NCI-H146 treated with DMSO at 0.1 percent for 48 hours (cell line): ENCODE measurements around the gene CEP85L.

Experiments
- DNase-seq: peaks from one replicate; lab custom pipeline; 2025; ENCODE audit not compliant: unreplicated experiment; lab: John Stamatoyannopoulos, UW

CEP85L gene

DNA sequence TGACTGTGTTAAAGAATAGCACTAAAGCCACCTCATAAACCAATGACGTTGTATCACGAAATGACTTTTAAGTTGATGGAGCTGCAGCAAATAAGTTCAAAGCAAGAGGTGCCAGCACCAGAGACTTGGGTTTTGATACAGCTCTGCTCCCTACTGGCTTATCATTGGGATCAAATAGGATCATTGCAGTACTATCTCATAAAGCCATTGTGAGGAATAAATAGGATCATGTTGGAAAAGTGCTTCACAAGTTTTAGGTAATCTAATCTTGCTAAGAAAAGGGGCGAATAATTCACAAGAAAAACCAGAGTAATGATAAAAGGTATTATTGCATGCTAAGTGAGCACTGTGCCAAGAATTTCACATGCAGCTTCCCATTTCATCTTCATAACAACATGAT, 10.4 kb upstream of the CEP85L start:
- DNase-seq: no peak

DNA sequence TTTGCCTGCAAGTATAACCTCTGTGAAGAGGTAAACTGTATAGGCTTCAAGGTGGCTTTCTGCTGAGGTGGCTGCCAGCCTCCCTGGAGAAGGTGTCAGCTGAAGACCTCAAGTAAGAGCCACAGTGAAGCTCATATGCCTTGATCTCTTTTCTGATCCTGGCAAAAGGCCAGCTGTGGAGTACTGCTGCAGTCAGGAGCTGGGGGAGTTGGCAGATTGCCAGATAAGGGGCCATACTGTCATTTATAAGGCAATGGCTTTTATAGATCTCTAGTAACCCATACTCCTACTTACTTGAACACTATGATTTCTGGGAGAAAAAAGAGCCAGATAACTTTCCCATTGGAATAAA, 8.8 kb upstream of the CEP85L start:
- DNase-seq: peak; percentile 42

GRCh38 chr6:118659513-118660217, 8.3 kb upstream of the CEP85L start:
- DNase-seq: no peak

DNA sequence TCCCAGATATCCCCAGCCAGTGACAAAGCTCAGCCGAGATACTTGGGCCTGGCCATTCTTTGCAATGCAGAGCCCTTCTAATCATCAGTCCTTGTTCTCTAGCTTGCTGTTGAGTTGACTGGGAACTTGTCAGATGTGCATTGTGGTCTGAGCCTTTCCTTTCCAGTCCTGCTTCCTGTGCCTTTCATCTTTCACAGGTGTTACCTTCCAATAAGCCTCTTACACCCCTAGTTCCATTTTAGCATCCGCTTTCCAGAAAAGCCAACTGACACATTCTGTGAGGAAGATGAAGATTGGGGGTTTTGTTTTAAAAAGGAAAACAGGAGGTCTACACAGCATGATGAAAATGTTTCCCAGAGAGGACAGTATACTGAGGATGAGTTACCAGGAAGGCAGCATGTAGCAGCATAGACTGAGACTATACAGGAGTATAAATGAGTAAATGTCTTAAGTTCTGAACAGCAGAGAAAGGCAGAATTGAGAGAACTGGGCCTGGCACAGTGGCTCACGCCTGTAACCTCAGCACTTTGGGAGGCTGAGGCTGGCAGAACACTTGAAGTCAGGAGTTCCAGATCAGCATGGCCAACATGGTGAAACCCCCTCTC, 5.6 kb upstream of the CEP85L start:
- DNase-seq: no peak

- DNase-seq: peak; percentile 35
Measured at GRCh38 chr6:118652051-118652615, 742 bp upstream of the CEP85L start.

DNA sequence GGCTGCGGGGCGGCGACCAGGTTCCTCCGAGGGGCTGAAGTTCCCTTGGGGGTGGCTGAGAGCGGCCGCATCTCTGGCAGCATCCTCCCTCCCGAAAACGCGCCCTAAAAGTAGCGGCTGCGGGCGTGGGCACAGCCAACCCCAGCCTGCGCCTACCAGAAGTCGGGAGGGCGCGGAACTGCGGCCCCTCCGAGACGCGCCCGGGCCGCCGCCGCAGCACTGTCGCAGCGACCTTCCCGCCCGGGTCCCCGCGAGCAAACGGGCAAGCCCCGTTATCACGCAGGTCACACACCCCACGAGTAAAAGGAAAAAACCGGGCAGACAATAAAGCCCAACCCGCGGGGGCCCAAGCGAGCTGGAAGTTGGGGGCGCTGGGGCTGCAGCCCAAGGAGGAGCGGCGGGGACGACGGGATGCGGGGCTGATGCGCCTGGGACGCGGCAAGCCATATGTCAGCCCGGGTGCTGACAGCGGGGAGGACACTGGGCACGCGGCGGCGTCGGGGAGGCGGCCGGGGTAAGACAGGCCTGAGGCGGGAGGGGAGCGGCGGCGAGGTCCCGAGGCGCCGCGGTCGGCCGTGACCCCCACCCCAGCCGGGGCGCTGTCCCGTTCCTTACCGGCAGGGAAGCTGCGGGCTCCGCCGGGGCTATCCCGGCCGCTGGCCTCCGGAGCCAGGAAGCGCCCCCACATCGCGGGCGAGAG, 659 bp downstream of the CEP85L start:
- DNase-seq: peak; percentile 11

GRCh38 chr6:118649918-118650581, 1.3 kb downstream of the CEP85L start:
- DNase-seq: no peak

GRCh38 chr6:118648866-118649554, 2.4 kb downstream of the CEP85L start:
- no peak for DNase-seq

GRCh38 chr6:118646977-118647376, 4.4 kb downstream of the CEP85L start:
- no peak for DNase-seq

GRCh38 chr6:118645395-118645794, 6.0 kb downstream of the CEP85L start:
- DNase-seq: no peak

GRCh38 chr6:118644007-118644406, 7.4 kb downstream of the CEP85L start:
- DNase-seq: no peak

DNA sequence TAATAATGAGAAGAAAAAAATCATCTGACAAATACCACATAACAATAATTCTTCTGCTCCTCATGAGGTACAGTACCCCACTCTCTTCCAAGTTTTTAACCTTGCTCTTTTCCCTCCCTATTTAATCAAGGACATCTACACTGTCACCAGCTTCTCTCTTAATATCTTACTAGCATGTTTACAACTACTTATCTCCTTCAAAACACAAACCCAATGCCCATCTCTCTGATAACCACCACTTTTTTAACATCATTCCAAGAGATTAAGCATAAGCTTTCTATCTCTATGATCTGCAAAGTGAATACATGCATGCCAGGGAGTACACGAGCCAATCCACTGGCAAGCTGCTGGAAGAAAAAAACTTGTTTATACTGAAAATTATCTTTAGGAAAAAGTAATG, 10.3 kb downstream of the CEP85L start:
- DNase-seq: no peak

GRCh38 chr6:118639054-118639964, 12.1 kb downstream of the CEP85L start:
- DNase-seq: no peak

DNA sequence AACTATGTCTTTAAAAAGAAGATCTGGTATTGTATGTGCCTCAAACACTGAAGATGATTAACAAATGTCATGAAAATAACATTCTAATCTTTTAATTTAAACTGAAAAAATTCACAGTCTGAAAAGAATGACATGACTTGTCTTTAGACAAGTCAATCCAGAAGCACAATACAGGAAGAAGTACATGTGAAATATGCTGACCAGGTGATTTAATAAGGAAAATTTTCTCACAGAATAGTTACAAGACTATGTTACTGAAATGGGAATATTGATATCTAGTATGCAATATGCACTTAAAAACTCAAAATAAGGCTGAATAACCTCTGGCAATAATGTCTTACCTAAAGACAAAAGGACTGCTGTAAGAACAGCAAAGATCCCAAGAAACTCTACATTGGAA, 13.1 kb downstream of the CEP85L start:
- DNase-seq: no peak

GRCh38 chr6:118635909-118636735, 15.3 kb downstream of the CEP85L start:
- no peak for DNase-seq

GRCh38 chr6:118632359-118632758, 19.0 kb downstream of the CEP85L start:
- DNase-seq: no peak

DNA sequence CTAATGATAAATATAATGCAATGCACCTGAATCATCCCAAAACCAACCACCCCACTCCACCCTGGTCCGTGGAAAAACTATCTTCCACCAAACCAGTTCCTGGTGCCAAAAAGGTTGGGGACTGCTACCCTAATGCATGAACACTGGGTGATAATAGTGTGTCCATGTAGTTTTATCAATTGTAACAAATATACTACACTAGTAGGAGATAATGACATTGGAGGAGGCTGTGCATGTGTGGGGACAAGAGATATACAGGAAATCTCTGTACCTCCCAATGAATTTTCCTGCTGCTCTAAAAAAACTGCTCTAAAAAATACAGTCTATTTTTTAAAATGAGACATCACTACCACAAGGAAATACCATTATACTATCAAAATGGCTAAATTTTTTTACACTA, 20.5 kb downstream of the CEP85L start:
- no peak for DNase-seq

GRCh38 chr6:118630067-118630466, 21.3 kb downstream of the CEP85L start:
- no peak for DNase-seq

- DNase-seq: no peak
Measured at GRCh38 chr6:118627724-118628123, 23.7 kb downstream of the CEP85L start.
